GM12891 (cell line): ENCODE measurements around the gene OSGIN1.

ENCODE experiments used
- POLR2A ChIP-seq: IDR thresholded peaks from 2 replicates; pipeline ENCODE4 v1.6.1; 2011; ENCODE audit warnings: low read depth, low read length, control low read depth
- POLR2AphosphoS5 ChIP-seq: IDR thresholded peaks from 2 replicates; pipeline ENCODE4 v1.6.1; 2011; ENCODE audit warnings: low read depth, low read length, control low read depth

- no peak for TF ChIP-seq POLR2A
- no peak for TF ChIP-seq POLR2AphosphoS5
These were observed 52.4 kb downstream of the OSGIN1 start for GRCh38 chr16:84005391-84005790.
